Measurements from ENCODE around the gene LTBP3.

- no peak for TF ChIP-seq SP1 (IDR thresholded peaks at IDR 0.05)
- no peak for TF ChIP-seq FOXK2 (IDR thresholded peaks at IDR 0.05)
- TF ChIP-seq ELF4 (IDR thresholded peaks at IDR 0.05) = no peak
- TF ChIP-seq ZNF384 (IDR thresholded peaks at IDR 0.05) = no peak
- TF ChIP-seq FOXA1 (IDR thresholded peaks at IDR 0.05) = no peak
These were observed 16.1 kb upstream of the LTBP3 start for GRCh38 chr11:65574109-65574810.

Data from HEK293T (cell line).